B cell (primary cell): Measurements from ENCODE around the gene CCDC171.

Source experiments
- CTCF ChIP-seq: fragments of 200-600 bp; IDR thresholded peaks from one replicate; pipeline ENCODE4 v1.8.0; 2022; ENCODE audit warnings: antibody characterized with exemption, mild to moderate bottlenecking
- EZH2 ChIP-seq: IDR thresholded peaks from 2 replicates; pipeline ENCODE4 v1.6.1; 2012; ENCODE audit warnings: borderline replicate concordance, low read depth, mild to moderate bottlenecking, moderate library complexity, low read length; ENCODE audit not compliant: insufficient read depth, poor library complexity, severe bottlenecking

GRCh38 chr9:15944341-15944740 lies 391.5 kb downstream of the CCDC171 start:
- TF ChIP-seq CTCF (no peak), EZH2 (no peak)
